Inflammatory macrophage treated with lipopolysaccharide for 1 hour (primary cell): ENCODE results near the gene TBC1D12.
"Not testable (repeated sequence)": the region's sequence is repeated elsewhere in the genome, so short reads cannot be mapped to it uniquely, and the experiment has no call there.

ENCODE experiments used
- DNase-seq, 2 donors: peaks; one replicate each; pipeline ENCODE4 v3.0.0-alpha.2; 2020 to 2022

TBC1D12 gene

DNA sequence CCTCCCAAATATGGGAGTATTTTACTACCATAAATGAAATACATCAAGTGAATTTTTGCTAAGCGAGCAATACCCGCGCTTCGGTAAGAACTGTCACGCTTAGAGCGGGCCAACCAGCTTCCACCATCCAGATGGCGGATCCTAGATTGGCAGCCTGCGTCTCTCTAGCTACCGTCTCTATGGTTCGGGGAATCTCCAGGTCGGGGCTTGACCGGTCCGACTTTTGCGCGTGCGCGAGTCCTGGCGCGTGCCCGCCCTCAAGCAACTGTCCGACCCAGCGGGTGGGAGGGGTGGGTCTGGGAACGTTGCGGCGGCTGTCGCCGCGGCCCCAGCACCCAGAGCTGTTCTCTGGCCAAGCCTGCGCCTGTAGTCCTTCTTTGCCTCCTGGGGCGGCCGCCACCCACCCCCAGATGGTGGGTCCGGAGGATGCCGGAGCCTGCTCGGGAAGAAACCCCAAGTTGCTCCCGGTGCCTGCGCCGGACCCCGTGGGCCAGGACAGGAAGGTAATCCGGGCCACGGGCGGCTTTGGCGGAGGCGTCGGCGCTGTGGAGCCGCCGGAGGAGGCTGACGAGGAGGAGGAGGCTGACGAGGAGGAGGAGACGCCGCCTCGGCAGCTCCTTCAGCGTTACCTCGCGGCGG, at the start of gene TBC1D12:
TSS of gene TBC1D12 (plus strand) at position 338 of the 639 bp plus-strand sequence. CDS start at position 411, 73 bp downstream.
- DNase-seq = peak; percentile 95 to 97

DNA sequence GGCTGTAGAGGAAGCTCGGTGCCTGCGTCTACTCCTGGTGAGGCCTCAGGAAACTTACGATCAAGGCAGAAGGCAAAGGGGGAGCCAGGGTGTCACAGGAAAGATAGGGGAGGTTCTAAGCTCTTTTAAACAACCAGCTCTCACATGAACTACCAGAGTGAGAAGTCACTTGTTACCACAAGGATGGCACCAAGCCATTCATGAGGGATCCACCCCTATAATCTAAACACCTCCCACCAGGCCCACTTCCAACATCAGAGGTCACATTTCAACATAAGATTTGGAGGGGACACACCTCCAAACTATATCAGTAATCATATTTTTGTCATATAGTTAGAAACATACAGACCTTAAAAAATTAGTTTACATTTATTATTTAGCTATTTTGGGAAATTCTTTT, 49.0 kb upstream of the TBC1D12 start:
- no peak for DNase-seq

DNA sequence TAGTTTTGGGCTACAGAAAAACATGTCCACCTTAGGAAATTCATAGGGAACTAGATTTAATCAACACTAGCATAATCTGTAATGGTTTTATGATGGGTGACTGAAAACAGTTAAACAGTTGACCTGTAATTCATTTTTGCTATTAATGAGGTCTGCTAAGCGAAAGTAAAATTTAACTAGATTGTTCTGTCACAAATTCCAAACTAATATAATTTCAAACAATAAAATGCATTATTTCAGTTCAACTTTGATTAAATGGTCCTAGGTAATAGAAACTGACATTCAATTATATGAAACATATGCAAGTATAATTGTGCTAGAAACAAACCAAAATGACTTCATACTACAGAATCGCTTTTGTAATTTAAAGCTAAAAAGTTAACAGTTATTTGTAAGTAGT, 46.5 kb upstream of the TBC1D12 start:
- DNase-seq = no peak

DNA sequence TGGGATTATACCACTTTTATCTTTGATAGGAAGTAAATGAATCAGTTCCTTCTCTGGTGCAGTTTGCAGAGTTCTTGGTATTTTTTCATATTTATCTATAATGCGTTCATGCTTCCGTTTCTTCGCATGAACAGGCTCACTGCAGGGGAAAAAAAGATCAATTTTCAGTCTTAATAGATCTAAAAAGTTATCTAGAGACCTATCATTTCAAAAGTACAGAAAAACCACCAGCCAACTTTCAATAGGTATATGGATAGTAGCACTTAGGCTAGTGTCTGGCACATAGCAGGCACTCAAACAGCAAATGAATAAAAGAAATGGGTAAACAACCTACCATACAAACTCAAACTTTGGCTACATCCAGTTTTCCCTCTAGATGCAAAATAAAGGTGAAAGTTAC, 45.1 kb upstream of the TBC1D12 start:
- DNase-seq = no peak

DNA sequence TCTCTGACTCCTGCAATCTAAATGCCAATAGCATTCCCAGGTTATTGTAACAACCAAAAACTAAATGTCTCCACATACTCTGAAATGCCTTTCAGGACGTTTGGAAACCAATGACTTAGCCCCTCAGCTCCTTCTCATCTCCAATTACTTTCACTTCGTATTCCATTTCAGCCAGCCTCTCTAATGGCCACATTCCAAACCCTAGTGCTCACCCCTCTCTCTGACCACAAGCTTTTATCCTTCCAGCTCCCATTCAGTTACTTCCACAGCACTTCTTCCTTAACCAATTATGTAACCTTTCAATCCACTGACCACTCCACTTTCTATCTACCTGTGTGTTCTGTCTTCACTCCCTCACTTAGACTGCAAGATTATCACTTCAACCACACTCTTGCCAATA, 43.9 kb upstream of the TBC1D12 start:
- DNase-seq = no peak

DNA sequence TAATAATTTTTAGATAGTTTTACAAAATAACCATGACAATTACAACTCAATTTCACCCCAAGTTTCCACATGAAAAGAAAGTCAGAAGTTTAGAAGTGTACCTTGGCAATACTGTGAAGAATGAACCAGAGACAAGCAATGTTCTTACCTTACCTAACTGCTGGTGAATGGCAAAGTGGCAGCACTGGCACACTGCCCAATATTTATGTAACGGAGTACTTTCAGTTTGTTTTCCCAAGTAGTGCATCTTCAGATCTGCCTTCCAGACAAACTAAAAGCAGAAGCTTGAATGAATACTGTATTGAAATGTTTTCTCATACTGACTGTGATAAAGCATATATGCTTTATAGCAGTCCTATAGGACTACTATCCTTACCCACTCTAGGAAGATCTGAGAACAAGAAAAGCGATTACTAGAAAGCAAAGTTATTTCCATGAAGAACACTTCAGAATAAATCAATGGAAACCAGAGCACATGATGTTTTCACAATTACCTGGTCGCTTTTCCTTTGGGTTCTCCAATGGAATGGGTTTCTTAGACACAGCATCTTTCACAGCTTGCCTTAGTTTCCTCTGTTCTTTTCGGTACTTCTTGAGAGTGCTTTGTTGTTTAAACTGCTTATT, 41.1 kb upstream of the TBC1D12 start:
- peak; percentile 12 to 31 for DNase-seq

DNA sequence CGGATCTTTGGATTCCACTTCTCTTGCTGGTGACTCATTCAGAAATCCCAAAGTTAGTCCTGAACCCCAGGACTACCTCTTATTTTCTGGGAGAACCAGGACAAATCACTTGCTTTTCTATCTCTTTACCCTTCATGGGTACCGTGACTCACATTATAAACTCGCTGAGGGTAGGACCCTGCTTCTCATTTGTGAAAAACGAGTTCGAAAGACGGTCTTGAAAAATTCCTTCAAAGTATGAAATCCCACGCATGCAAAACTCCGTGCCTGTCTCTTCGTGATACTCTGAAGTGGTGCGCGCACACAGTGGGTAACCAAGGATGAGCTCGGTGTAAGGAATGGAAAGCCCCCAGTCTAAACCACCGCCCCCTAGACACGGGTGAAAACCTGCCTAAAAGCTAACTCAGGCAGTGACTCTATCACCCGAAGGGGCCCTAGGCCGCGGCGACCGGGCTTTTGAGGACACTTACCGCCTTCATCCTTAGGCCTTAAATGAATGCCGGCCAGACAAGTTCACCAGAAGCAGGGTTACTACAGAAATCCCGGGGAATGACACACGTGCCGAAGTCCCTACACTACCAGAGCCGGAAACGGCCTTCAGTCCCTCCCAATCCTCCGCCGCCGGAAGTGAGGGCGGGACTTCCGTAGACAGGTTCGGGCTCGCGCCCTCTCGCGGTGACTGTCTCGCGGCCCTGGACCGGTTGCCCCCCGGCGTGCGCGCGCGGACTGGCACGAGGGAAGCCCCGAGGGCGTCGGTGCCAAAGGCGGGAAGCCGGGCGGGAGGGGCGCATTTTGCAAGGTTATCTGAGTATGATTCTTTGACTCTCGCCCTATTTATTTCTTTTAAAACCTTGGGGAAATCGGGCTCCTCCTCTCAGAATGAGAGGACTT, 39.7 kb upstream of the TBC1D12 start, which contains the start of gene NOC3L:
TSS of gene NOC3L (minus strand) at position 580 of the 891 bp plus-strand sequence. CDS start at position 479, 101 bp downstream.
- DNase-seq = peak; percentile 92 to 96

DNA sequence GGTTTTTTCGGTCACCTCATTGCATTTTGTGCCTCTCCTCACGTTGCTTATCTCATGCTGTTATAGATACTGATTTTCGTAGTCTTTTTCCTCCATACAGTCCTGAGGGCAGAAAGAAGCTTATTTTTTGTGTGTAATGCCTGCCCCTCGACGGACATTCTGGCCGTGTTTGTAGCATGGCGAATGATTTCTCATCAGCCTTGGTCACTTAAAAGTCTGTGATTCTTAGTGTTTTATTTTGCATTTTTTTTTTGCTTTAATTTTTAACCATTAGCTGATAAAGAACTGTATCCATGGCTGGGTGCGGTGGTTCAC, 39.1 kb upstream of the TBC1D12 start:
- no peak for DNase-seq

DNA sequence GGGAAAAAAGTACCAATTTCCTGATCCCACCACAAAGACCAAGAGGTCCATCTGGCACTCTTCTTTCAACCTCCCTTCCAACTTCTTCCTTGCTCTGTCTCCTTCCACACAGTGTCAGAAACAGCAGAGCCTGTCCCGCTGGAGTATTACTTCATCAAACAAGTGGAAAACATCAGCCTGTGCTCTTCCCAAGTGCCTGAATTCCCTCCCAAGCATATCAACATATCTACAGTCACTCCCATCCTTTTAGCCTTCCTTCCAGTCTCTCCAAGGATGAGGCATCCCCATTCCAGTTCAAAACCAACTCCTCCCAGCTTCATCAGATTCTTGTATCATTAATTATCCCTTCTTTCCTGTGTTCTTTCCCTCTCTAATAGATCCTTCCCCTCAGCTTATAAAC, 37.9 kb upstream of the TBC1D12 start:
- DNase-seq = no peak

DNA sequence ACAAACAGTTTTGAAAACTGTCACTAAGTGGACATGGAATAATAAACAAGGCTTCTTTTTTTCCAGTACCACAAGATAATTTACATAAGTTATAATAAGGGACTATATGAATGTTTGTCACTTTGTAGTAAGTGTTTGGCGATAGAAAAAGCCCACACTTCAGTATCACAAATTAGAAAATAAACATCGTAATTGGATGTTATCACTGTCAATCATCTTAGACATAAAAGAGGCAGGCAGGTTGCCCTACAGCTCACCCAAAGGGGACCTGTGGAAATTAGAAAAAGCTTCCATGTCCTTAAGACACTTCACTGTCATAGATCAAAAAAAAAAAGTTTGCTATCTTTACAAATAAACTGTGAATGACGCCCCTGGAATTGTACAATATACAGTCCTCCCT, 36.0 kb upstream of the TBC1D12 start:
- DNase-seq = no peak

DNA sequence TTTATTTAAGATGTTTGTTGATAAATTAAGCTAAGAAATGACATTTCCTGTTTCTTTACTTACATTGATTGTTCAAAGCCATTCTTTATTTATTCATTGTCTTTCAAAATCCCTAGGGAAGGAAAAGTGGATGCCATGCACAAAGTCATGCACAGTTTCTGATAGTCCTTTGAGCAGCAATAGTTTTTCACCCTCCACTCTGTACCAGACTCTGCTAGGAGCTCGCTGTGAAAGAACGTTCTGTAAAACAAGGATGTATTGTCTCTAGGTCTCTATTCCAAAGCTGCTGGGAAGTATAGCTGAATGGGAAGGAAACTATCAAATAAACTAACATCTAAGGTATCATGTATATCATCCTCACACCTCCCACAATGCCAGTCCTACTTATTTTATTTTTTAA, 31.8 kb upstream of the TBC1D12 start:
- DNase-seq = no peak

DNA sequence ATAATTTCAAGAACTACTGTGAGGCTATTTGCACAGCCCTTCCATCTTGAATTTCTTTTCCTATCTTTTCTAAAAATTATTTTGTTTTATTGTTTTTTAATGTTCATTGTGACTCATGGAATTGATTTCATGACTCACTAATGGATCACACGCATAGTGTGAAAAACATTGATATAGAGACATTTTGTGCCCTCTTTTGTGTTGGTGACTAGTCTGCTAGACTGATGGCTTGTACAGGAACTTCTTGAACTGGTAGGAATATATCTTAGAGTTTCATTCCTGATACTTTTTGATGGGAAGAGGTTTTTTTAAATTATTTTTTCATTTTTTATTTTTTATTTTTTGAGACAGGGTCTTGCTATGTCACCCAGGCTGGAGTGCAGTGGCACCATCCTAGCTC, 27.0 kb upstream of the TBC1D12 start:
- DNase-seq = no peak

DNA sequence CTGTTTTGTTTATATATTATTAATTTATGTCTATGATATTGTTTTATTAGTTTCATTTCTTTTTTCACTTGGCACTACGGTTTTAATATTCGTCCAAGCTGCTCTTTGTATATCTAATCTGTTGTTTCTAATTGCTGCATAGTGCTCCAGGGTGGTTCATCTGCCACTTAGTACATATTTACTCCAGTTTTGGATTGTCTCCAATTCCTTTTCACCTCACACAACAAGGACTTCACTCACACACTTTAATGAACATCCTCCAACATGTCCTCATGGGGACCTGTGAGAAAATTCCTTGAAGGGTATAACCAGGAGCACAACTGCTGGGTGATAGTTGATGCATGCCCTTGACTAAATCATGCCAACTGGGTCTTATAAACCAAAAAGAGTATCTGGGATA, 25.5 kb upstream of the TBC1D12 start:
- DNase-seq = no peak

DNA sequence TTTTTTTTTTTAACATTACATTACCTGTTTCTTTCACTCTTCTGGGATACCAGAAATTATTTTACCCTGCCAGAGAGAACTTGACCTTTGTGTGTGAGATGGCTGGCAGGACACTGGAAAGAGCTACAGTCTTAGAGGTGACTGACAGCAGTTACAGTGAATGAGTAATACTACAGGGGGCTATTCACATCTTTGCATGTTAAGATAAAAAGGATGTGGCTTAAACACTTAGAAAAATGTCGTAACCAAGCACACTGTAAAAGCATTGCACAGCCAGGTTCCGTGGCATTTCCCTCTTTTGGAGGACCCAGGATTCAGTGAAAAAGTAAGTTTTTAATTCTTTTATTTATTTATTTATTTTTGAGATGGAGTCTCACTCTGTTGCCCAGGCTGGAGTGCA, 18.8 kb upstream of the TBC1D12 start:
- DNase-seq = peak; percentile 23 to 45

DNA sequence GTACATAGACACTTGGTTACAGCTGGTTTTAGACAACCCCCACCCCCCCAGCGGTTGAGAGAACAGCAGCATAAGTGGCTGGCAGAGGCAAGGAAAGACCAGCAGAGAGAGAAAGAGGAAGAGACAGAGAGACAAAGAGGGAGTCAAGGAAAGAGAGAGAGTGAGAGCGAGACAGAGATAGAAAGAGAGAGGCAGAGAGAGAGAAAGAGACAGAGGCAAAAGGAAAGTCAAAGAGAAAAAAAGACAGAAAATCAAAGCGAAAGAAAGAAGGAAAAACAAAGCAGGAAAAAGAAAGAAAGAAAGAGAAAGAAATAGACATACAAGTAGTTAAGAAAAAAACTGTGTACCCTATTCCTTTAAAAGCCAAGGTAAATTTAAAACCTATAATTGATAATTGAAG, 16.6 kb upstream of the TBC1D12 start:
- DNase-seq = not testable (repeated sequence)

DNA sequence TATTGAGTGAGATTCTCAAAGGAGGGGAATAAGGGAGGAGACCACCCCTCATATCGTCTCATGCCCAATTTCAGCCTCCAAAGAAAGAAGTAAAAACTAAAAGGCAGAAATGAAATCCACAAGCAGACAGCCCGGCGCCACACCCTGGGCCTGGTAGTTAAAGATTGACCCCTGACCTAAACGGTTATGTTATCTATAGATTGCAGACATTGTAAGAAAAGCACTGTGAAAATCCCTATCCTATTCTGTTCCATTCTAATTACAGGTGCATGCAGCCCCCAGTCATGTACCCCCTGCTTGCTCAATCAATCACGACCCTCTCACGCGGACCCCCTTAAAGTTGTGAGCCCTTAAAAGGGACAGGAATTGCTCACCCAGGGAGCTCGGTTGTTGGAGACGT, 10.2 kb upstream of the TBC1D12 start:
- not testable (repeated sequence) for DNase-seq

DNA sequence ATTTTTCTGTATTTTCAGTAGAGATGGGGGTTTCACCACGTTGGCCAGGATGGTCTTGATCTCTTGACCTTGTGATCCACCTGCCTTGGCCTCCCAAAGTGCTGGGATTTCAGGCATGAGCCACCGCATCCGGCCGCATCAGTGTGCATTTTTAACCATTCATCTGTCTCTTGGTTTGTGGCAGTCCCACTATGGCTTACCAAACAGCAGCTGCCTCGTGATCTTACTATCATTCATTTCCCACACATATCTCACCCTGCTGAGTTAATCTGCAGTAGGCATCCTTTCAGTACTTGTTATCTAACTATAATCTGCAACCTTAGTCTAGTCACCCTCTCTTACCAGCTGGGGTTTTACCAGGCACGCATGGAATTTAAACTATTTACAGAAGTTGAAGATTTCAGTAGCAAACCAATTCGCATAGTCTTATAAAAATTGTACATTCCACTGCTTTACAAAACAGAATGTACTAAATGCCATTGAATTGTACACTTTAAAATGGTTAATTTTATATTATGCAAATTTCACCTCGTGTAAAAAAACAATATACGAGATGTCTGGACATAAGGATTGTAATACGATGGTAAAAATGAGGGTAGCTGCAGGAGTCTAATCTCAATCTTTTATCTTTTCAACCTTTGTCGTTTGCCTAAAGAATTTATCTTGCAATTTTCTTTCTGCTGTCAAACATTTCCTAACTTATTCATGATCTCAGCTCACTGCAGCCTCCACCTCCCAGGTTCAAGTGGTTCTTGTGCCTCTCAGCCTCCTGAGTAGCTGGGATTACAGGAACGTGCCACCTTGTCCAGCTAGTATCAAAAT, 4.6 kb upstream of the TBC1D12 start:
- DNase-seq = no peak

DNA sequence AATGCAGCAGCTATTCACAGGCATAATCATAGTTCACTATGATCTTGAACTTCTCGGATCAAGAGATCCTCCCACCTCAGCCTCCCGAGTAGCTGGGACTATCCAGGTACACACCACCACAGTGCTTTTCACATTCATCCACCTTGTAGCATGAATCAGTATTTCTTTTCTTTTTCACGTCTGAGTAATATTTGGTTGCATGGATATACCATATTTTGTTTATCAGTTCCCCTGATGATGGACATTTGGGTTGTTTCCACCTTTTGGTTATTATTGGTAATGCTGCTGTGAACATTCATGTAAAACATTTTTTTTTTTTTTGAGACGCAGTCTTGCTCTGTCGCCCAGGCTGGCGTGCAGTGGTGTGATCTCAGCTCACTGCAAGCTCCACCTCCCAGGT, 3.6 kb upstream of the TBC1D12 start:
- no peak for DNase-seq

DNA sequence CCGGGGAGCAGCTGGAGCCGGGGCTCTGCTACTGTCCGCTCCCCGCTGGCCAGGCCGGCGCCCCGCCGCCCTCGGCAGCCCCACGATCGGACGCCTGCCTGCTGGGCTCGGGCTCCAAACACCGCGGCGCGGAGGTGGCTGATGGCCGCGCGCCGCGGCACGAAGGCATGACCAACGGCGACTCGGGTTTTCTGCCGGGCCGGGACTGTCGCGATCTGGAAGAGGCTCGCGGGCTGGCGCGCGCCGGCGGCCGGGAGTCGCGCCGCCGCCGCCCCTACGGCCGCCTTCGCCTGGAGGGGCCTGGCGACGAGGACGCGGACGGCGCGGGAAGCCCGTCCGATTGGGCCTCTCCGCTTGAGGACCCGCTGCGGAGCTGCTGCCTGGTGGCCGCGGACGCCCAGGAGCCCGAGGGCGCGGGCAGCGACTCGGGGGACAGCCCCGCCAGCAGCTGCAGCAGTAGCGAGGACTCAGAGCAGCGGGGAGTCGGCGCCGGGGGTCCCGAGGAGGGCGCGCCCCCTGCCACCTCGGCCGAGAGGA, 570 bp downstream of the TBC1D12 start:
- DNase-seq = peak in 1 of 2 donors; percentile 29

DNA sequence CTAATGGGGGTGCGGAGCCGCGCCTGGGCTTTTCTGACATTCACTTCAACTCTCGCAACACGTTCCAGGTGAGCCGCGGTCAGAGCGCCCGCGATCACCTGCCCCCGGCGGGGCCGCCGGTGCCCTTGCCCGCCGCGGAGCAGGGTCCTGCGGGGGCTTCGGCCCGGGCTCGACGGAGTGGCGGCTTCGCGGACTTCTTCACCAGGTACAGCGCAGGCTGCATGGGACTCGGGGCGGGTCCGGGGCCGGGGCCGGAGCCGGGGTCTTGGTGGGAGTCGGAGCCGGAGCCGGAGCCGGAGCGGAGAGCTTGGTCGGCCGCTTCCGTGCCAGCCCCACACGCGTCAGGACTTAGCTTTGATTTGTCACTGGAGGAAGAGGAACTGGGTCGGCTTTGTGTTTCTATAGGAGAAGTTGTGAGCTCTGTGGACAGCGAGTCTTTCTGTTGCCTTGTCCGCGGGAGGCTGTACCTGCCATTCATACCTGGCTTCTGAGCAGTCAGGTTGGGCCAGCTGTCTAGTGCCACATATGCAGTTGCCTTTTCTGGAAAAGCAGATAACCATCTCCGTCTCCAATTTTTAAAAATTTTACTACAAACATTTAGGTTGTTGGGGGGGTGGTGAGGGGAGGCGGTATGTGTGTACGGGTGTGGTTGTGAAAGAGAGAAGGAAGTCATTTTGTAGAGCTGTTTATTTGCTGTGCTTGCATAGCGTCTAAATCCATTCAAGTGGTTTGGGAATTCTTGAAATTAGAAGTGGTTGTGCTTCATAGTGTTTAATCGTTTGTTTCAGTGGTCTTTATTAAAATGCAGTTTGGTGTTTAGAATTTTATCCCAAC, 1.3 kb downstream of the TBC1D12 start:
- DNase-seq = peak; percentile 84 to 85

DNA sequence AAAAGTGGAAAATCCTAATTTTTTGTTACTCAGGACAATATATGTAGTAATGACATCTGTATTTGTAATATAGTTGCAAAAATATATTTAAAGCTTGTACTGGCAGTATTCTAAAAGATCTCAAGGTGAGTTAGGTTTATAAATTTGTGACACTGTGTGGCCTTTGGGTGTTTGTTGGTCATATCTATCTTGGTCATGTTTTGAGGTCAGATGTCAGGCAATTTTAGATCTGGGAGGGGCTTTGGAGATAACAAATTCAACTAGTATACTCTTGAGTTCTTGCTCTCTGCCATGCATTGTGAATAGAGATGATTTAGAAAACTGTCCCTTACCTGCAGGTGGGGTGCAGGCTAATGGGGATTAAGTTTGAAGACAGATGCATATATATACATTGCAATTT, 3.1 kb downstream of the TBC1D12 start:
- DNase-seq = no peak

DNA sequence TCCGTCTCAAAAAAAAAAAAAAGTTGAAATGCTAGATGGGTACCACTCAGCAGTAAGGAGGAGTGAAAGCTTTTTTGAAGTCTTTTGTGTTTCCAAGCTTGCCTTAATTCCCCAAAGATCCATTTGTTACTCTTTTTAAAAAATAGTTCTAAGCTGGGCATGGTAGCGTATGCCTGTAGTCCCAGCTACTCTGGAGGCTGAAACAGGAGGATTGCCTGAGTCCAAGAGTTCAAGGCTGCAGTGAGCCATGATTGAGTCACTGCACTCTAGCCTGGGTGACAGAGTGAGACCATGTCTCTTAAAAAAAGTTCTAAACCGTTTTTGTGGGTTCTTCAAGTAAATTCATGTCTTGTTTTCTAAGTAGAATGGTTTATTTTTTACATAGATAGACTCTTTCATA, 5.3 kb downstream of the TBC1D12 start:
- DNase-seq = no peak
